GM21576 (cell line): ENCODE data around the gene KRT82.
"Not testable (repeated sequence)": the region's sequence is repeated elsewhere in the genome, so short reads cannot be mapped to it uniquely, and the experiment has no call there.

Source experiments
- ATAC-seq: cut with Tn5 transposase; IDR thresholded peaks from one replicate; pipeline ENCODE4 v1.9.1; 2021; ENCODE audit warnings: mild to moderate bottlenecking, moderate library complexity; ENCODE audit not compliant: unreplicated experiment

Gene KRT82

DNA sequence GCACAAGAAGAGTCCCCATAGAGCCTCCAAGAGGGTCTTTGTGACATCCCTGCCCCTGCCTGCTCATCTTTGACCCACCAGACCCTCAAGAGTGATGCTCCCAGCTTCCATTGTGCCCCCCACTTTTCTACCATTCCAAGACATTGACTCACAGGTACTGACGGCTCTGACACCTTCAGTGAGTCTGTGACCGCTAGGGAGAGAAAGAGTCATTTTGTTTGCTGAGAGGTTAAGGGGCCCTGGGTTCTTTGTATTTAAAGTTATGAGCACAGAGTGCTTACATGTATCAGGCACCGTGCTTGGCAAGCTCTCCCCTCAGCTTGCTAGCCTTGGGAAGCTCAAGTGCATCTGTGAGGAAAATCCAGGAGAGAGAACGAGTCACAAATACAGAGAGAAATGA is 7.1 kb upstream of the KRT82 start:
- ATAC-seq, result no peak

DNA sequence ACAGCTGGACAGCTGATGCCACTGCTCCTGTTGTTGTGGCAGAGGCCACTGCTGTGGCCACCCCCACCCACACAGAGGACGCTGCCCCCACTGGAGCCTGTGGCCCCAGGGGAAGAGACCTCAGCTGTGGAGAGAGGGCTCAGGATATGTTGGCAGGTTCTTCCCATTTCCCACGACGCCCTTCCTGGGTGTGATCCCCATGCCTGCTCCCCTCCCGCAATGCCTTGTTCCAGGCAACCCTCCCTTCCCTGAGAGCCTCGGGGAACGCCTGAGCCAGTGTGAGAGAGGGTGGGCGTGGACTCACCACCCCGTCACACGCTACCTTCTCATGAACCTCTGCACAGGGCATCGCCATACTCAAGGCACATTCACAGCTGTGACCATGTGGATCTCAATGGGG is 5.7 kb upstream of the KRT82 start:
- no peak for ATAC-seq

DNA sequence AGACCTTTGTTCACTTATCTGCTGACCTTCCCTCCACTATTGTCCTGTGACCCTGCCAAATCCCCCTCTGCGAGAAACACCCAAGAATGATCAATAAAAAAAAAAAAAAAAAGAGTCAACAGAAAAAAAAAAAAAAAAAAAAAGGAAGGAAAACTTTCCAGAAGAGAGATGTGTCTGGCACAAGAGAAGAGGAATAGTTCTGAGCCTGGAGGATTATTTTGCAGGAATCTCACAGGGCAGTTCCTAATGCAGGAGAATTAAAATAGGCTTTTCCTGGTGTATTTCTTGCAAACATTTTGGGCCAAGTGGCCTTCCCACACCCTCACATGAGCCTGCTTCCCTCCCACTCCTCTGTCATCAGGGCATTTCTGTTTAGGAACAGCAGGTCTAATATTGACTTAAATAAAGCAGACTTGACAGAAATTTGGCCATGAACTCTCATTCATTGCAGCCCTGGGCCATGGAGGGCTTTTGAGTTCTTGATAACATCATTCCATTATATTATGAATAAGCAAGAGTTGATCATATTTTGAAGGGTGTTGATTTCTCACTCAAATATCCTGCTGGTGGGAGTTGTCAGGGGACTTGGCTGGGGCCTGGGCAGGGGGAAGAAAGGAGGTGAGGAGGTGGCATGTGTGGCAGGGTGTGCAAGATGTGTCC is 4.6 kb upstream of the KRT82 start:
- not testable (repeated sequence) for ATAC-seq

DNA sequence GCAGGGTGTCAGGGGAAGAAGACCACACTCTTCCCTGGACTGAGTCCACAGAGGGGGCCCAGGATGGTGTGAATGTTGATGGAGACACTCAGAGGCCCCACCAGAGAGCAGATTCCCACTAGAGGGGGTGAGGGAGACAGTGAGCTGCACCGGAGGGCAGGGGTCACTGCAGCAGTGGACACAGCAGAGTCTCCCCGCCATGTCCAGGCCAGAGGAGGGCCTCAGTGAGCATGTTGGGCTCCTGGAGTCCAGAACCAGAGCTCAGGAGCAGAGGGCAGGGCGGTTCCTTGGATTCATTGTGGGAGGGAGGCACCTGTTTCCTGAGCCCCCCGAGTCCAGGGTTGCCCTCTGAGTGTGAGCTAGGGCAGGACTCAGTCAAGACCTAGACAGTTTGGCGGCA is 1.8 kb upstream of the KRT82 start:
- ATAC-seq, result no peak

DNA sequence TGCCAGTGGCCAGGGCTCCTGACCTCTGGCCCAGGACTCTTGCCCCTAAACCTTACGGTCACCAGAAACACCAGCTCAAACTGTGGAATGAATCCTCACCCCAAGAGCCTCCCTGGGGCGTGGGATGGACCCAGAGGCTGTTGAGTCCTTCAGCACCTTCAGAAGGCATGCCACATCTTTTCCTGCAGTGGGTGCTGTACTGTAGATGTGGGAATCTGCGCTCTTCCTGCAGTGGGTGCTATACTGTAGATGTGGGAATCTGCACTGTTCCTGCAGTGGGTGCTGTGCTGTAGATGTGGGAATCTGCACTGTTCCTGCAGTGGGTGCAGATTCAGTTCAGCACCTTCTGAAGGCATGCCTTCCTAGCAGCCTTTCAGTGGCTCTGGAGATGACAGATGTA is 1.2 kb downstream of the KRT82 start:
- no peak for ATAC-seq

DNA sequence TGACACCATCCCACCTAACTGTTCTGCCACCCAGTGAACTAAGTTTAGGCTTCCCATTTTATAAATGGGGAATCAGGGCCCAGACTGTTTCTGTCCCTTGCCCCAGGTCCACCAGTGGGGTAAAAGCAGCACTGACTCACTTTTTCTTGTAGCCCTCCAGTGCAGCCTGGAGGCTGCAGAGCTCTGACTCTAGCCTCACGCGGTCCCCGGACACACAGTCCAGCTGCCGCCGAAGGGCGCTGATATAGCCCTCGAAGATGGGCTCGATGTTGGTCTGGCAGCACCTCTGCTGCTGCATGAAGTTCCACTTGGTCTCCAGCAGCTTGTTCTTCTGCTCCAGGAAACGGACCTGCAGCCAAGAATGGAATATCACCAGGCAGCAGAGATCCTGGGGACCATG is 2.6 kb downstream of the KRT82 start:
- ATAC-seq, result no peak

DNA sequence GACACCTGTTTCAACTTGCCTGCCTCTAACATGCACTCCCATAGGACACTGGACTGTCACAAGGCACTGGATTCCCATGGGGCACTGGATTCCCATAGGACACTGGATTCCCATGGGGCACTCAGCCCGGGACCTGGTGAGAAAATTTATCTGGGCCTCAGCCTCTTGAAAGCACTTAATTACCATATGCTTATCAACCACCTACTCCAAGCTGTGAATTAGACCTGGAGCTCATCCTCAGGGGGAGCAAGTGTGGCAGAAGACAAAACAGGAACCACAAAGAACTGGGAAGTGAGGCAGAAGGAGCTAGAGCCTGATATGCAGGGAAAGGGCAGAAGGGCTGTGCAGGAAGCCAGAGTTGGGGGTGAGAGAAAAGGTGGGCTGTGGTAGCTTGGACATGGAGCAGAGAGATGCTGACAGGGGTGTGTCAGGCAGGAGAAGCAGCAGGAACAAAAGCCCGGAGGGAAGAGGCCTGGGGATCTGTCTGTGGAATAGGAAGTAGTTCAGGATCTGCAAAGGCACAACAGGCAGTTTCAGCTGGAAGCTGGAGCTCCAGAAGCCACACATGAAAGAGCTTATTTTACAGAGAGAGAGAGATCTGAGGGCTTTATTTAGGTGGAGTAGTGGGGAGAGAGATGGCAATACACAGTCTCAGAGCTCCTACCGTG is 3.1 kb downstream of the KRT82 start:
- no peak for ATAC-seq

DNA sequence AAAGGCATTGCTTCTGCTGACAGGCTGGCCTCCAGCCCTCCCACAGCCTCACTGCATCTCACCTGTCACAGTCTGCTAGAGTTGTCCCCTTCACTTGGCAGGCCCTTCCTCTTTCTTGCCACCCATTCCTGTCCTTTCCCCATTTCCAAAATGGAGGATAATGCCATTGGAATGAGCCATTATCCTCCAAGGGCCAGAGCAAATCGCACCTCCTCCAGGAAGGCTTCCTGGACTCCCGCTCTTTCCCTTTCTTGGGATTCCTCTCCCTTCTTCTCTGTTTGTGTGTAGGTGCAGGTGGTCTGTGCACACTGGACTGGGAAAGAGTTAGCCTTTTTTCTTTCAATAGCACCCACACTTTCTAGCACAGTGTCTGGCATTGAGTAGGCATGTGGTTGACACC is 3.8 kb downstream of the KRT82 start:
- no peak for ATAC-seq

DNA sequence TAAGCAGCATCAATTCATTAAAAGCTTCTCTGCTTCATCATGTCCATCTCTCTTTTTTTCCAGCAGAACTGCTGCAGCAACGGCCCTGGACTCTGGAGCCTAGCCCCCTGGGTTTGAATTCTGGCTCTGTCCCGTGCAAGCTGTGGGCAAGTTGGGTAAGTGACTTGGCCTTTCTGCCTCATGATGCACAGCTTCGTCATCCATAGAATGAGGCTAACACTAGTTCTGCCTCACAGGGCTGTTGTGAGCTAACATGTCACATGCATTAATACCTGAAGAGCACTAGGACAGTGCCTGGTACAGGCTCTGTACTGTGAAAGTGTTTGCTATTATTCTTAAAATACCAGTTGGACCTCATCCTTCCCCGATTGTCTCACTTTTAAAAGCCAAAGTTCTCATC is 4.2 kb downstream of the KRT82 start:
- no peak for ATAC-seq

DNA sequence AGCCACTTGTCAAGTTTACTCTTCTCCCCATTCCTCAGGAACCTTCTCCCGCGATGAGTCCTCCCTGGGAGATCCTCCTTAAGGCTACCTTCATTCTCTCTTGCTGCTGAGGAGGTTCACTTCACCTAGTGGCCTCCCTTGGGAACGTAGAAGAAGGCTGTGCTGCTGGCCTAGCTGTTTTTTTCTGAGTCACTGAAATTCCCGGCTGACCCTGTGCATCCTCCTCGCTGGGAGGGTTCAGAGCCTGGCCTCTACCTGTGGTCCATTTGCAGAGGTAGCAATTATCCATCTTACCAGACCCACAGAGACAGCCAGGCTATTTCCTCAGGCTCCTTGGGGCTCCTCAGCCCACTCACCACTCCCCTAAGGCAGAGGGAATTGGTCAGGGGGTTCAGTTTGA is 4.6 kb downstream of the KRT82 start:
- no peak for ATAC-seq

DNA sequence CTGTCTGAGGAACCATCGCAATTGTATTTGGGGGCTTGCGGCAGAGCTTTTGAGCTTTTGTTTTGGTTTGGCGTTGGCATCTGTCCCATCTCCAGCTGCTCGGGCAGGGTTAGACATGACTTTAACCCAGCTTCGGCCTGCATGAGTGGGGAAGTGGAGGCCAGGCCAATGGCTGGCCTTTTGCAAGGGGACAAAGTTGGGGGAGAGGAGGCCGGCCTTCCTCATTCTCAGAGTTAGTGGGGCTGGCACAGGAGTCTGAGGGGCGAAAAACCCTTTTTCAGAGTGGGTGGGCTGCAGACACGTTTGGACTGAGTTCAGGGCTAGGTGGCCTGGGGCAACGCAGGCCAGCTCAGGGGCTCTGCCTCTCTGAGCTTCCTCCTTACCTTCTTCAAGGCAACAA is 5.2 kb downstream of the KRT82 start:
- no peak for ATAC-seq

DNA sequence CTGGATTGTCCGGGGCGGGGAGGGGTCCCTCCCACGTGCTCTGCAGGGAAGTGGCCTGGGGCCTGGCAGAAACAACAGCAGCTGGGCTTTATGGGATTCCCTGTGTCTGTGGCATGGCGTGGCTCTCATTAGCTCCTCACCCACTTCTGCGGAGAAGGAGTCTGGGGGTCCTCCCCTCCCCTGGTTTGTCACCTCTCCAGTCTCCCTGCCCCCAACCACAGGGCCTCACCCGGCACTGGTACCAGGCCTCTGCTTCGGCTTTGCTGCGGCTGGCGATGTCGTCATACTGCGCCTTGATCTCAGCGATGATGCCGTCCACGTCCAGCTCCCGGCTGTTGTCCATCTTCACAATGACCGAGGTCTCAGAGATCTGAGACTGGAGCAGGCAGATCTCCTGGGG is 6.4 kb downstream of the KRT82 start:
- no peak for ATAC-seq

DNA sequence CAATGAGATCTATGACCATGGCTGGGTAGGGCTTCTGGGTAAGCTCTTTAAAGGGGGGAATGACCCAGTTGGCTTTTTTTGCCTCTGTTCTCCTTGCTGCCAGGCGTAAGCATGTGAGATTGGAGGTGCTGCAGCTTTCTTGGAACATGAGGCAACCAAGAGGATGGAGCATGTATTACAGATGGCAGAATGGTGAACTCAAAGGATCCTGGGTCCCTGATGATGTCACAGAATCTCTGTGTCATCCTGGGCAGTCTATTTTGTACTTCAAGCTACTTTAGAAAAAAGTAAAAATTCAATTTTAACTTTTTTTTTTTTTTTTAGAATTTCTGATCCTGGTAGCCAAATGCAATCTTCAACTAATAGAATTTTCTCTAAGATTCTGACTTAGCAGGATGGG is 8.0 kb downstream of the KRT82 start:
- ATAC-seq, result no peak

DNA sequence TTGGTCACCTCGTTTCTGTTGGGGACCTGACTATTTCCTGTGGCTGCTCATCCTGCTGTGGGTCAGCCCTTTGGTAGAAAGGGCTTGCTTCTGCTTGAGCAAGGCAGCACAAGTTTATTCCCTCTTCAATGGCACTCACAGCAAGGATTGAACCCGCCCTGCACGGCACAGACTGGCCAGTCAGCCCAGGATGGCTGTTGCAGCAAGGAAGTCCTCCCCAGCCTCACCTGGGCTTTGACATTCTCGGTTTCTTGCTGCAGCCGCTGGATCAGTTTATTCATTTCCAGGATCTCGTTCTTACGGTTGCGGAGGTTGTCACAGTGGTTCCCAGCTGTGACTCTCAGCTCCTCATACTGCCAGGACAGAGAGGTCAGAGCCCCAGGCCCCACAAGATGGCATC is 9.5 kb downstream of the KRT82 start:
- ATAC-seq, result no peak

DNA sequence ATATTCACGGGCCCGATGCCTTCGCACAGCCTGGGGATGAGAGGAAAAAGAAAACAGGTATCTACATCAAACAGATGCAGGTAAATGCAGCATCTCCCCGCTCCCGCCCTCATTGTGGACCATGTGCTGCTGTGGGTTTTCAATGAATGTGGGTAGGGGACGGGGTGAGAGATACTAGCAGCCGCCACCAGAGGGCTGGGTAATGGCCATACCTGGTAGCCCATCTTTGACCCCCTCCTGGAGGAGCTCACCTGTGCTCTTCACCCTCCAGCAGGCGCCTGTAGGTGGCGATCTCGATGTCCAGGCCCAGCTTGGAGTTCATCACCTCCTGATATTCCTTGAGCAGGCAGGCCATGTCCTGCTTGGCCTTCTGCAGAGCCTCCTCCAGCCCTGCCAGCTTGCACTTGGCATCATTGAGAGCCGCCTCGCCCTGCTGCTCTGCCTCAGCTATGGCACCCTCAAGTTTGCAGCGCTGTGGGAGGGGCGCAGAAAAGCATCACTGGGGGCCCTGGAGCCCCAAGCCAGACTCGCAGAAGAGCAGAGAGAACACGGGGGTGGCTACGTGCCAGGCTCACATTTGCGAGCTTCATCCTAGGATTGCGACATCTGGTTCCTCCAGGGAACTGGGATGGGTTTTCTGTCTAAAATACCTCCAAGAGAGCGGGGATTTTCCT is 10.2 kb downstream of the KRT82 start:
- ATAC-seq, result no peak

DNA sequence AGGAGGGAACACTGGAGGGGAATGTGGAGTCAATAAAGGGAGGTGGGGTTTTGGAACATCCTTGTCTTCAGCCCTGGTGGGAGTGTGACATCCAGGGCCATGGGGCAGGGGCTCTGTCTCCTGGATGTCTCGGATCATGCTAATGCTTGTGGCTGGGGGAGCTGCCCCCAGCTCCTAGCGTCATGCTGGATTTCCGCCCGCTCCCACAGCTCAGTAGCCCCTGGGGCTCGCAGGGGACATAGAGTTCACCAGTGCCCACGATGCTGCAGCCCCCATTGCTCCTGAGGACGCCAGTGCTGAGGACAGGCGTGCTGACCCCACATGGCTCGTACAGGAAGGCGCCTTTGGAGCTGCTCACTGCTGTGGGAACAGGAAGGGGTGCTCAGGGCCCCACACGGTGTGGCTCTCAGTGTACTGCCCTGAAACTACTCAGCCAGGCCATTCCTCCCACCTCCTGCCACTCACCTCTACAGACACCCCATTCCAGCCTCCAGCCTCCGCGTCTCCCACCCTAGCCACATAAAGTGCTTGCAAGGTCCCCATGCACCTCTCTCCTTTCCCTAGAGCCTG is 11.2 kb downstream of the KRT82 start:
- ATAC-seq, result no peak

DNA sequence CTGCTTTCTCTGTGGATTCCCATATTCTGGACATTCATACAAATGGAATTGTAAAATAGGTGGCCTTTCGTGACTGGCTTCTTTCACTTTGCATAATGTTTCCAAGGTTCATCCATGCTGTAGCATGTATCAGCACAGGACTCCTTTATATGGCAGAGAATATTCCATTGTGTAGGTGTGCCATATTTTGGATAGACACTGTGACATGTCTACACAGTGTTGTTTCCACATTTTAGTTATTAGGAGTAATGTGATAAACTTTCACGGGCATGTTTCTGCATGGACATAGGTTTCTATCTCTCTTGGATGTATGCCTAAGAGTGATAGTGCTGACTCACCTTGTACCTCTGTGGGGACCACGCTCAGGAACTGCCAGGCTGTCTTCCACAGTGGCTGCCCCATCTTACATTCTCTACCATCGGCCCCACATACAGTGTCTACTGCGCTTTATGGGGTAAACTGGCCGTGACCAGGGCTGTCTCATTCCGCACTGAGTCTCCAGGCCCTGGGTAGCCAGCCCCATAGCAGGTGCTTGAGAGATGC is 13.6 kb downstream of the KRT82 start:
- no peak for ATAC-seq

DNA sequence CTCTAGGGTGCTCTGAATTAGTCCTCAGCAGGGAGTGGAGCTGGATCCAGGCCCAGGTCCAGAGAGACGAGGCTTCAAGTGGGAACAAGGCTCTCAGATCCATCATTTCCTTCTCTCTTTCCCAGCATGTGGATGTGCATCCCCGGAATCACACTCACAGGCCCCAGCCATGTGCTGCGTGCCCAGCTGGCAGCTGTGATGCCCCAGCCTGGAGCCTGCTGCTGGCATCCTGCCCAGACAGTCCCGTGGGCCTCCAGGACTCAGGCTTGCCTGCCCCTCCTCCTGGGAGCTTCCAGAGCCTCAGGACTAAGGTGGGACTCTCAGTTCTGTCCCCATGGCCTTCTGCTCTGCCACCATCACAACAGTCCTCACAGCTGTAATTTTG is 14.5 kb downstream of the KRT82 start:
- no peak for ATAC-seq

DNA sequence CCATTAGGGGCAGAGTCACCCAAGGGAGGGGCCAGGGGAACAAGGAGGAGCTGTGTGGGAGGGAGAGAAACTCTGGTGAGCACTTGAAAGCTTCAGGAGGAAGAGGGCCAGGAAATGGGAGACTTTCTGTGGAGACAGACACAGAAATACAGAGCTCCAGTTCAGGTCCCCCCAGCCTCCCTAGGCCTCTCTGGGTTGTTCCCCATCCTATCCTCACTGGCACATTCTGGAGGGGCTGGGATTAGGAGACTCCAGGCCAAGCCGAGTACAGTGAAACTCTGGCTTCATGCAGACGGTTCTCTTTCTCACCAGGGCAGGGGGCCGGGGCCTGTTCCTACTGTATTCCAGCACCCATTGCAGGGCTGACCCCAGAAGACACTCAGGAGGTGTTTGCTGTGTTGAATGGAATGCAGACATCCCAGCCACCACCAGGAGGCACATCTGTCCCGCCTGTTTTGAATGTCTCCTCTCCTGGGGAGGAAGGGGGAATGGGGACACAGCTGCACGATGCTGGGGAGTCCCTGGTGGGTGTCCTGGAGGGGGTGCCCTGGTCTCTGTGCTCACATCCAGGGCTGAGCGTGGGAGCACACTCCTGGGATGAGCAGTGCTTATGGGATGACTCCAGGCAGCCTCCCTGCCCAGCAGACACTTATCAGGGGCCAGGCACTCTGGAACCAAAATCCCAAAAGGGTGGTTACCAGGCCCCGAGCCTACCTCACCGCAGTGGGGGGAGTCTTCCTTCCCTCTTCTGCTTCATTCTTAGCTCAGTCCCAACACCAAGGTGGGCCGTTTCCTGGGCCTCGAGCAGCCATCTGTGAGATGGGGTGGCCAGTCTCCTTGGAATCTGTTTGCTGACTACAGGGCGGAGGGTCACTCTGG is 15.2 kb downstream of the KRT82 start:
- no peak for ATAC-seq

DNA sequence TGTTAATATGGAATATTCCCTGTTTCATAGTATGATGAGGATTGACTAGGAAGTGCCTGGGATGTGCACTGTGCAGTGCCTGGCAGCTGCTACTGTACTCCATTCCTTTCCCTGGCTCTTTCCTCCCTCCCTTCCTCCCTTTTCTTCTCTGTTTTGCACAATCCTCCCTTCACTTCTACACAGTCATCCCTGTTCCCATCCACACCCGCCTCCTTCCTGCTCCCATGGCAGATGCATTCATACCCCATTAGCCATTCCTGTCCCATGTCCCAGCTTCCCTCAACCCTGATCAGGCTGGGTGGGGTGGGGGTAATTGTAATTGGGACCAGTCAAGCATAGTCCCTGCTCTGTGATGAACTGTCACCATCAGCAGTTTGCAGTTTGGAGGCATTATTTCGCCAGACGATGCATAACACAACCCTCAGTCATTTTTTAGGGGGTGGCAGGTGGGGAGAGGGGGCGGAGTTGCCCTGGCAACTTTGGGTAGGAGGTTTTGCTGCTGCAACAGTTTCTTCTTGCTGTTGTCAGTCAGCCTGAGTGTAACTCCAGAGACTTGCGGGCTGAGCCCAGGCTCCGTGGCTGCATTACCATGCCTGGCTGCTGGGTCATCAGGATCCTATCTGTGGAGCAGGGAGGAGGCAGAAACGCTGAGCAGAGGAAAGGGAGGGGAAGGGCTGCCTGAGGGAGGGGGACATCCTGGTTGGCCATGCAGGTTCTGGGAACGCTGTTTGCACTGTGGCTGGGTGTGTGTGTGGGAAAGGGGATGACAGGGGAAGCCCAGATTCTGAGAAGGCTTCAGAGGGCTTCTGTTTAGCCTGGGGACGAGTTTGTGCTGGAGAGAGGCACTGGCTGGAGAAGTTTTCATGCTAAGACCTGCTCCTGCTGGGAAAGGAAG is 16.6 kb downstream of the KRT82 start:
- no peak for ATAC-seq
